Measurements from ENCODE around the gene AUNIP. TPM values are rescaled to one million over a fixed set of nuclear protein-coding genes. Genes with fewer than 3 reads are reported as not detected.

The AUNIP gene
- total and polyA plus RNA-seq, 9 donors, result 0.23 to 0.75 (median 0.44) TPM; not detected in 1

DNA sequence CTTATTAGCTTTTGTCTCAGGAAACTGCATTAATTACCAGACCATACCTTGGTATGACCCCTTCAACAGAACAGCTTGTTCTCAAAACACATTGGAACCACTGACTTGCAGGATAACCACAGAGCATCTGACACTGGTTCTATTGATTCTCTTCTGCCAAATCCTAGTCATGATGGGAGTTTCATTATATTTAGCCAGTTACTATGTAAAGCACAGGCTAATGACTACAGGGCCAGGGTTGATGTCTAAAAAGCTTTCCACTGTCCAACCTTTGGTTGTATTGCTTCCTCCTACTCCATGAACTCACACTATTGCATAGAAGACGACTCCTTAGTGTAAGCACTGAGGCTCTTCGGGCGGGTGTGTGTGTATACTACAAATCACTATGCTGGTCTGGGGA lies 43.2 kb upstream of the AUNIP start:
- Histone ChIP-seq H3K9me3 (no peaks in the 10 kb centered on the region), H3K4me3 (no peak overlapping the region), H3K27me3 (no peaks in the 10 kb centered on the region), H3K4me1 (ENCODE audit: insufficient read depth) (no peaks in the 10 kb centered on the region), H3K36me3 (no peaks in the 10 kb centered on the region), H3K27ac (no peak overlapping the region)
- intact Hi-C loops (cut with DNase I), result no loop called here
- WGBS, 3 donors, result 69 to 80% (median 77%) methylated on average over 3 of the region's 3 CpGs
- no peak for DNase-seq
- TF ChIP-seq CTCF (IDR thresholded peaks at IDR 0.05) (no peak), POLR2A (IDR thresholded peaks at IDR 0.05) (no peak), EP300 (IDR thresholded peaks at IDR 0.05) (no peak)

- Histone ChIP-seq H3K9me3 (no peaks in the 10 kb centered on the region), H3K4me3 (no peak overlapping the region), H3K27me3 (no peaks in the 10 kb centered on the region), H3K4me1 (ENCODE audit: insufficient read depth) (peaks cover 3% of the 10 kb centered on the region), H3K36me3 (no peaks in the 10 kb centered on the region), H3K27ac (no peak overlapping the region)
- intact Hi-C loops (cut with DNase I), result no loop called here
- TF ChIP-seq CTCF (IDR thresholded peaks at IDR 0.05), result no peak
- TF ChIP-seq POLR2A (IDR thresholded peaks at IDR 0.05), result no peak
- no peak for TF ChIP-seq EP300 (IDR thresholded peaks at IDR 0.05)
- DNase-seq, result no peak
- 87 to 92% (median 88%) methylated on average over 5 of the region's 5 CpGs for WGBS, 3 donors
These were observed 41.0 kb upstream of the AUNIP start for GRCh38 chr1:25900219-25900618.

- Histone ChIP-seq H3K27ac (no peak overlapping the region), H3K36me3 (no peaks in the 10 kb centered on the region), H3K4me3 (no peak overlapping the region), H3K27me3 (no peaks in the 10 kb centered on the region), H3K4me1 (ENCODE audit: insufficient read depth) (peaks cover 3% of the 10 kb centered on the region), H3K9me3 (no peaks in the 10 kb centered on the region)
- no peak for TF ChIP-seq EP300 (IDR thresholded peaks at IDR 0.05)
- no peak for TF ChIP-seq POLR2A (IDR thresholded peaks at IDR 0.05)
- no peak for TF ChIP-seq CTCF (IDR thresholded peaks at IDR 0.05)
- WGBS, 3 donors, result 80 to 88% (median 82%) methylated on average over 6 of the region's 6 CpGs
- no peak for DNase-seq
- intact Hi-C loops (cut with DNase I), result loop anchor here in 3 of 4 donors (5.0 to 10.0 kb wide), 2 partner anchors 95 to 98 kb away; partner anchors contain the start of gene PAFAH2 (in 3 of the 3)
These were observed 40.5 kb upstream of the AUNIP start for GRCh38 chr1:25899792-25900191.

- H3K27me3 ChIP-seq, result no peaks in the 10 kb centered on the region
- DNase-seq, result no peak
- TF ChIP-seq CTCF (IDR thresholded peaks at IDR 0.05) (no peak), EP300 (IDR thresholded peaks at IDR 0.05) (no peak), POLR2A (IDR thresholded peaks at IDR 0.05) (no peak)
- no peak overlapping the region for H3K27ac ChIP-seq
- no peak overlapping the region for H3K4me3 ChIP-seq
- intact Hi-C loops (cut with DNase I), result loop anchor here in 3 of 4 donors (5.0 to 10.0 kb wide), 2 partner anchors 96 to 99 kb away; partner anchors contain the start of gene PAFAH2 (in 3 of the 3)
- H3K4me1 ChIP-seq (ENCODE audit: insufficient read depth), result peaks cover 9% of the 10 kb centered on the region
- no peaks in the 10 kb centered on the region for H3K36me3 ChIP-seq
- H3K9me3 ChIP-seq, result no peaks in the 10 kb centered on the region
- WGBS, 3 donors, result 75 to 79% (median 77%) methylated on average over 11 of the region's 11 CpGs
These were observed 39.2 kb upstream of the AUNIP start for GRCh38 chr1:25898223-25899015.

All from ovary (tissue), 9 donors.